Fibroblast of skin of right biceps (primary cell): ENCODE results near the gene MRPL19.
"Not testable (repeated sequence)": the region's sequence is repeated elsewhere in the genome, so short reads cannot be mapped to it uniquely, and the experiment has no call there.

ENCODE experiments used
- DNase-seq: peaks from one replicate; pipeline ENCODE4 v3.0.0-alpha.2; 2013

MRPL19 gene

DNA sequence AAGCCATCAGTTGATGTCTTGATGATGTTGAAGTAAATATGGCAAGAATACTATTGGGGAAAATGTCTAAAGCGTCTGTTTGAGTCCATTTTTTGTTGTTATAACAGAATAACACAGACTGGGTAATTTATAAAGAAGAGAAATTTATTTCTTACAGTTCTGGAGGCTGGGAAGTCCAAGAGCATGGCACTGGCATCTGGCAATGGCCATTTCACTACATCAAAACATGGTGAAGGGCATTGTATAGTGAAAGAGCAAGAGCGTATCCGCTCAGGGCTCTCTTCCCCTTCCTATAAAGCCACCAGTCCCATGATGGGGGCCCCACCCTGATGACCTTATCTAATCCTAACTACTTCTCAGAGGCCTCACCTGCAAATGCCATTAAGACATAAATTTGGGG lies 29.6 kb upstream of the MRPL19 start:
- DNase-seq = no peak

GRCh38 chr2:75619956-75620740 lies 26.4 kb upstream of the MRPL19 start:
- DNase-seq = peak; percentile 54

DNA sequence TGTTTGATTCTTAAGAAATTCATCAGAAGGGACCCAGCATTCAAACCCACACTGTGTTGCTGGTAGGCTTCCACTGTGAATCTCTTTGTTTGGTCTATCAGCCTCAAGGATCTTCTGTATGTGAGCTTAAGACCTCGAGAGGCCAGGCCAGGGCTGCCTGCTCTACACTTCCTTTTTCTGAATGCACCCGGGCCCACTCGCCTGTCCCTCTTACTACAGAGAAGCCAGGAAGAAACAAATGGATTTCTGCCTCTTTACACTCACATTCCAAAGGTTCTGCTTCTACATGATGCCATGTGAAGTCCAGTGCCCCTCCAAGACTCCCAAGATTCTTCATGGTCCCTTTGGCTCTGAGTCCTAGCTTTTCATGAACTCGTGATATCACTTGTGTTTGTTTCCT lies 25.4 kb upstream of the MRPL19 start:
- DNase-seq = no peak

- DNase-seq = no peak
These were observed 24.1 kb upstream of the MRPL19 start for GRCh38 chr2:75622500-75622899.

DNA sequence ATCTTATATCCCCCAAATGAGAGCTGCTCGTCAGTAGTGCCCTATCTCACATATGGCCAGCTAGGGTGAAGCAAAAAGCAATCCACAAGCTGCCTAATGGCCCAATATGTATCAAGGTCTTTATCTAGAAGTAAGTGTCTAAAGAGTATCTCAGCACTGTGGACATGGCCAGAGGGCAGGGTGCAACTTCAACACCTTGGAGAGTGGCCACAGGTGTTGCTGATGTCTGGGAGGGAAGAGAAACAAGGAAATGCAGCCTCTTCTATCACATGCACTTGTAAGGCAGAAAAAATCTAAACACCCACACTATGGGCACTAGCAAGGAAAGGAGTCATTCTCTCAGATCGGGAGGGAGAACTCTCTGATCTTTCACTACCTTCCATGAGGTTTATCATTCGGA lies 23.7 kb upstream of the MRPL19 start:
- DNase-seq = no peak

- DNase-seq = peak; percentile 71
These were observed 18.6 kb upstream of the MRPL19 start for GRCh38 chr2:75627902-75628504.

DNA sequence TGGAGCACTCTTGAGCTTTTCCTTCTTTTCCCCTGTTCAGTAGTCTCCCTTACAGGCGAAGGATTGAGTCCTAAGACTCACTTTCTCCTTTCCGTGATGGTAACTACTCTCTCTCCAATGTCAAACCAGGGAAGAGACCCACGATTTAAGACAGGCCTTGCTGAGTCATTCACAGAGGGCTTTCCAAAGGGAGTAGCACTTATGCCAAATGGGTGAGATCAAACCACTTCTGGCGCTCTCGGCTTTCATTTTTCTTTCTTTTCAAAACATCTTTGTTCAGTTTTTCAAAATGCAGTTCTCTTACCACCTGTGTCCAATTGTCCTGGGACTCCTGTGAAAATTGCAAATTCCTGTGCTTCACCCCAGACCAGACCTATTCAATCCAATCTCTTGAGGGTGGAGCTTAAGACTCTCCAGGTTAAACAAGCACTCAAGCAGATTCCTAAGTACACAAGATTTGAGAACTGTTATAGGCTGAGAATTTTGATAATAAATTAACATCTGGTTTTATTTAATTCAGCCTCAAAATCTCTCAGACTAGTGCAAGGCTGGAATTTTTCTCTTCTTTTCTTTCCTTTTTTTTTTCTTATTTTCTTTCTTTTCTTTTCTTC lies 14.4 kb upstream of the MRPL19 start:
- peak; percentile 49 for DNase-seq

GRCh38 chr2:75632813-75633212 lies 13.8 kb upstream of the MRPL19 start:
- no peak for DNase-seq

DNA sequence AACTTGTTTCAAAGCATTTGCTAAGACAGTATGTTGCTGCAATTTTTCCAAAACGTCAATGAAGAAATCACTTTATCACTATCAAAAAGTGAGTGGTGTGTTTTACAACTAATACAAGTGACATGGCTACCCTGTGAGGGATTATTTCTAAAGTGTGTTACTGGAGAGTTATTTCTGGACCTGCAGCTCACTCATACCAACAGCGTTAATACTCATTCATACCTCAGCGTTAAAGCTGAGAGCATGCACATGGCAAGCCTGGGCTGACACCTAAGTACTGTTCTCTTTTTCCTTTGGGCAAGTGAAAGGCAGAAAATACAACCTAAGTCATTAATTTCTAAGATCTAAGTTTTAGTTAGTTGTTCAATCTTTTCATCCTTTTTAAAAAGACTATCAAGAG lies 13.0 kb upstream of the MRPL19 start:
- DNase-seq = no peak

DNA sequence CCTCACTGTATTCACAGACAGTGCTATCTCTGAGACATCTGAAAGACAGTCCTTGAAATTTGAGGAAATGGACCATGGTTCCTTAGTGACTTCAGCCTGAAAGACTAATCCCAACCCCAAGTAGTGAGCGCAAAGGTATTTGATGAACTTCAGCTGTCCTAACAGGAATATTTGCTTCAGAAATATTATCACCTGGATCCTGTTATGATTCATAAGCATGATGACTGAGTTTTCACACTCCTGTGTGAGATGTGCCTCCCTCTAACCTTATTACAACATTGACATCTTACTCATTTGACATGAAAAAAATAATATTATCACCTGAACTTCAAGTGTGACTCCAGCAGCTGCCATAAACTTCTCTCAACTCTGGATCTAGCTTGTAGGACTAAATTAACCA lies 11.6 kb upstream of the MRPL19 start:
- no peak for DNase-seq

DNA sequence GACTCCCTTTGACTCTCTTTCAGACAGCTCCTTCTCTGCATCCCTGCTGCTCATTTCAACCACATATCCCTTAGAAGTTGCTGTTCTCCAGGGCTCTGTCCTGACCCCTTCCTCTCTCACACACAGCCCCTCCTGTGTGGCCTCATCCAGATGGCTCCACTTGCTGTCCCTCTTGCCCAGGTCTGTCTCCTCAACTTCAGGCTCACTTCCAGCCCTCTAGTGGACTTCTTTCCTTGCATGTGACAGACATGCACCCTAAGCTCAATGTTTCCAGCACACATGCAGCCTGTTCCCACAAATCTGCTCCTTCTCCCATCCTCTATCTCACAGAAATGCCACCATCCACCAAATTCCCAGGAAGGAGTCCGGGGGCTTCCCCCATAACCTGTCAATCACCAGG lies 9.0 kb upstream of the MRPL19 start:
- DNase-seq = no peak

GRCh38 chr2:75640621-75641121 lies 5.9 kb upstream of the MRPL19 start:
- DNase-seq = peak; percentile 68

- DNase-seq = no peak
These were observed 5.0 kb upstream of the MRPL19 start for GRCh38 chr2:75641587-75641986.

- no peak for DNase-seq
These were observed 2.6 kb upstream of the MRPL19 start for GRCh38 chr2:75643980-75644379.

- DNase-seq = no peak
These were observed 940 bp upstream of the MRPL19 start for GRCh38 chr2:75645643-75646042.

GRCh38 chr2:75646090-75646582 lies 447 bp upstream of the MRPL19 start:
- DNase-seq = no peak

- DNase-seq = no peak
These were observed 1.2 kb downstream of the MRPL19 start for GRCh38 chr2:75647771-75648170.

- no peak for DNase-seq
These were observed 7.4 kb downstream of the MRPL19 start for GRCh38 chr2:75654012-75654411.

GRCh38 chr2:75655861-75656260 lies 9.3 kb downstream of the MRPL19 start:
- DNase-seq = no peak

DNA sequence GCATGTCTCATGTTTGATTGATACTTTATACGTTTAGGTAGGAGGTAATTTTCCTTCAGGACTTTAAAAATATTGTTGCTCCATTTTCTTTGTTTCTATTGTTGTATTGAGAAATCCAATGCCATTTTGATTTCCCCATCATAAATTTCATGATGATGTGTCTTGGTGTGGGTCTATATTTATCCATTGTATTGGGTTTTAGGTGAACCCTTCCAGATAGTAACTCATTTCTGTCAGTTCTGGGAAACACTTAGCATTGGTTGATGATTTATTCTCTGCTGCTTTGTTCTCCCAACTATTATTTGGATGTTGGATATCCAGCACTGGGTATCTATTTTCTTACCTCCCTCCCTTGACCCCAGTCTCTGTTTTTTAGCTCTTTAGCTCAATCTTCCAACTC lies 10.0 kb downstream of the MRPL19 start:
- DNase-seq = no peak

- no peak for DNase-seq
These were observed 11.2 kb downstream of the MRPL19 start for GRCh38 chr2:75657798-75658197.

GRCh38 chr2:75666911-75667310 lies 20.3 kb downstream of the MRPL19 start:
- no peak for DNase-seq

DNA sequence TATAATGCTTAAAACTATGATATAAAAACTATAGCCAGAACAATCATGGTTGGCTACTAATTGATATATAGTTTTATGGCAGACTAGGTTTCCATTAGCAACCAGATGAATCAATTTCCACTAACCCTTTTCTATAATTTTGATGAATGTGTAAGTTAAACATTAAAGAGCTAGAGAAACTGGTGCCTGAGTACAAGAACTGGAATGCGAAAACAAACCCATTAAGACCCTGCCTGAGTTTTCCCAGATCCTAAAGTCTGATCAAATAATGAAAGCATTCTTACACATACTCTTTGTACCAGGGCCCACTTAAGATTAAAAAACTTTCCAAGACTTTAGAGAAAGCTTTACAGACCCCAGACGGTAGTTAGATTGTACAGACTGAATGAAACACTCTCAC lies 21.3 kb downstream of the MRPL19 start:
- DNase-seq = no peak

DNA sequence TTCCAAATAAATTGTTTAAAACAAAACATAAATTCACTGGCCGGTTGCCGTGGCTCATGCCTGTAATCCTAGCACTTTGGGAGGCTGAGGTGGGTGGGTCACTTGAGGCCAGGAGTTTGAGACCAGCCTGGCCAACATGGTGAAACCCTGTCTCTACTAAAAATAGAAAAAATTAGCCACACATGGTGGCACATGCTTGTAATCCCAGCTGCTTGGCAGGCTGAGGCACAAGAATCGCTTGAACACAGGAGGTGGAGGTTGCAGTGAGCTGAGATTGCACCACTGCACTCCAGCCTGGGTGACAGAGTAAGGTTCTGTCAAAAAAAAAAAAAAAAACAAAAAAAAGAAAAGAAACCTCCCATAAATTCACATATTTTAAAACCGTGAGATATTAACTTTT lies 28.8 kb downstream of the MRPL19 start:
- not testable (repeated sequence) for DNase-seq
